Measurements from ENCODE around the gene PBOV1. TPM values are rescaled to one million over a fixed set of nuclear protein-coding genes. Genes with fewer than 3 reads are reported as not detected.
A peak's percentile ranks its signal among the peaks of the same experiment; 100 is the strongest.

Gene PBOV1
- total RNA-seq, 1 donor from 2014 or later = not detected

DNA sequence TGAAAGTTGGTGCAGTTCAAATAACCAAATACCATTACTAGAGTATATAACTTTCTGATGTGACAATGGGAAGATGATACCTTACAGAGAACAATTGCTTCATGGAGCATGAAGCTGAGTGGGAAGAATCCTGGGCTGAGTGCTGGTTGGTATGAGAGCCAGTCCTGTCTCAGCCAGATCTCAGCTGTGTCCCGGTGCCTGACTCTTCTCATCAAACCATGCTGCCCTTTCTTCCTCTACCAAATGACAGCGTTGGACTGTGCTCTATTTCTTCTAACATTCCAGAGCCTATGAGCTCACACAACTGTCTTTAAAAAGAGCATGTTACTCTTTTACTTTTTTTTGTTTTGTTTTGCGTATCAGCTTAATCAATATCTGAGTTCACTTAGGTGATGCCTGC, 27.5 kb upstream of the PBOV1 start:
- Histone ChIP-seq H3K27me3 (no peaks in the 10 kb centered on the region), H3K4me1 (no peaks in the 10 kb centered on the region), H3K27ac (no peak overlapping the region), H3K9me3 (no peaks in the 10 kb centered on the region), H3K36me3 (no peaks in the 10 kb centered on the region), H3K4me3 (no peak overlapping the region)
- intact Hi-C loops (cut with DNase I) = no loop called here
- TF ChIP-seq, protein P1, sequence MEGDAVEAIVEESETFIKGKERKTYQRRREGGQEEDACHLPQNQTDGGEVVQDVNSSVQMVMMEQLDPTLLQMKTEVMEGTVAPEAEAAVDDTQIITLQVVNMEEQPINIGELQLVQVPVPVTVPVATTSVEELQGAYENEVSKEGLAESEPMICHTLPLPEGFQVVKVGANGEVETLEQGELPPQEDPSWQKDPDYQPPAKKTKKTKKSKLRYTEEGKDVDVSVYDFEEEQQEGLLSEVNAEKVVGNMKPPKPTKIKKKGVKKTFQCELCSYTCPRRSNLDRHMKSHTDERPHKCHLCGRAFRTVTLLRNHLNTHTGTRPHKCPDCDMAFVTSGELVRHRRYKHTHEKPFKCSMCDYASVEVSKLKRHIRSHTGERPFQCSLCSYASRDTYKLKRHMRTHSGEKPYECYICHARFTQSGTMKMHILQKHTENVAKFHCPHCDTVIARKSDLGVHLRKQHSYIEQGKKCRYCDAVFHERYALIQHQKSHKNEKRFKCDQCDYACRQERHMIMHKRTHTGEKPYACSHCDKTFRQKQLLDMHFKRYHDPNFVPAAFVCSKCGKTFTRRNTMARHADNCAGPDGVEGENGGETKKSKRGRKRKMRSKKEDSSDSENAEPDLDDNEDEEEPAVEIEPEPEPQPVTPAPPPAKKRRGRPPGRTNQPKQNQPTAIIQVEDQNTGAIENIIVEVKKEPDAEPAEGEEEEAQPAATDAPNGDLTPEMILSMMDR (IDR thresholded peaks at IDR 0.05) = no peak
- TF ChIP-seq POLR2AphosphoS5 (IDR thresholded peaks at IDR 0.05; ENCODE audit: insufficient read depth in 1 of 2, low read depth in 1 of 2) (no peak), POLR2A (IDR thresholded peaks at IDR 0.05) (no peak)
- peak in 1 of 2 donors; percentile 37 for DNase-seq (ENCODE audit: extremely low spot score in 2 of 2)

DNA sequence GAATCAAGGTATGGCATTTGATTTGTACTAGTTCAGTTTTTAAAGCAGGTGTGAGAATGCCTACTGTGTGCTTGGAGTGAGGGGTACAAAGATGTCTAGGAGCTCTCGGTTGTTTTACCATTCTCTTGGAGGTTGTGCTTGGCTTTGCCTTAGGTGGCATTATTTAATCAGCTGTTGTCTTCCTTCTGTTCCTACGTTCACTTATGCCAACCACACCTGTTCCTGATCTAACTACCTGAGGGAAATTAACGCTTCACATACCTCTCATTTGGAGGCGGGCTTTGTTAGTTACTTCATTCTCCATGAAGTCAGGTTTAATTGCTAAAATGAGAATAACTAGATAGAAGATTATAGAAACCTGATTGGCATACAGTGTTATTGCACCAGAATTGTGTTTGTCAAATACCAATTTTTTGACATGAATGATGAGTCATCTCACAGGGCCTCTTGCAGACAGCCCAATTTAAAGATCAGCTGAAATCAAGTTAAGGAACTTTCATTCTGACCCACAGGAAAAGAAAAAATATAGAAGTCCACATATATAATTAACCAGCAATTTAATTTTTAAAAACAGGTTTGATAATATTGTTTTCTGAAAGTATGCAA, 24.8 kb upstream of the PBOV1 start:
- H3K36me3 ChIP-seq = no peaks in the 10 kb centered on the region
- H3K27me3 ChIP-seq = no peaks in the 10 kb centered on the region
- H3K27ac ChIP-seq = no peak overlapping the region
- H3K4me1 ChIP-seq = no peaks in the 10 kb centered on the region
- DNase-seq (ENCODE audit: extremely low spot score in 2 of 2) = no peak
- no peak overlapping the region for H3K4me3 ChIP-seq
- intact Hi-C loops (cut with DNase I) = no loop called here
- TF ChIP-seq POLR2AphosphoS5 (IDR thresholded peaks at IDR 0.05; ENCODE audit: insufficient read depth in 1 of 2, low read depth in 1 of 2) (no peak), POLR2A (IDR thresholded peaks at IDR 0.05) (no peak)
- TF ChIP-seq, protein P1 (IDR thresholded peaks at IDR 0.05) = no peak
- no peaks in the 10 kb centered on the region for H3K9me3 ChIP-seq

DNA sequence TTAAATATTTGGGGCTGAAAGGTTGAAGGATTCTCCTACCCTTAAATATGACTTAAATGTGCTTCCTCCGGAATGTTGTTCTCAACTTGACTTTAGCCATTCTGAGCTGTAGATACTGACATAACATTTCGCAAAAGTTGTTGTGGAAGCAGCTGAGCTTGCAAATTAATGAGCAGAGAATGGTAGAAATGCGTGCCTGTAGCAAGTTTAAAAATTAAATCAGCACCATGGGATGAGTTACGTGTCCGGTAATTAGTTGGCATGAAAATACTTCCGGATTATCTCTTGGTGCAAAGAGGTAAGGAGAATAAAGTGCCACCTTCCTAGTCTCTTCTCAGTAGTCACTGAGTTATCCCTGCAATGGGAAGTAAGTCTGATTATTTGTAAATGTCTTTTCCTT, 23.6 kb upstream of the PBOV1 start:
- Histone ChIP-seq H3K4me1 (no peaks in the 10 kb centered on the region), H3K9me3 (no peaks in the 10 kb centered on the region), H3K36me3 (no peaks in the 10 kb centered on the region), H3K4me3 (no peak overlapping the region), H3K27me3 (no peaks in the 10 kb centered on the region), H3K27ac (no peak overlapping the region)
- intact Hi-C loops (cut with DNase I) = no loop called here
- DNase-seq (ENCODE audit: extremely low spot score in 2 of 2) = no peak
- TF ChIP-seq POLR2AphosphoS5 (IDR thresholded peaks at IDR 0.05; ENCODE audit: insufficient read depth in 1 of 2, low read depth in 1 of 2) (no peak), POLR2A (IDR thresholded peaks at IDR 0.05) (no peak)
- TF ChIP-seq, protein P1 (IDR thresholded peaks at IDR 0.05) = no peak

DNA sequence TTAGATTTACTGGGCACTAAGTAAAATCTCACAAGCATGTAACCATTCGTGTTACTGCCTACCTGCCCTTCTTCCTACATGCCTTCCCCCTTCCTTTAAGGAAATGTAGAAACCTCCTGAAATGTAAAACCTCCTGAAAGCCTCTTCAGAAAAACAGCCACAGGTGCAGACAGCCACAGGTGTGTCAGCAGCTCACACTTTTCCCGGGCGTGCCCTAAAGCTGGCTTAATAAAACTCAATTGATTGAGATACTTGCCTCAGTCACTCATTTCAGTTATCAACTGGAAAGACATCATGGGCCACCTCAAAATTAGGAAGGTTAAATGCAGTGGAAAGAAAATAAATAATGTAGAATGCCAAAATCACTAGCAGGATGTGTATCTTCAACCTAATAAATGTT, 23.1 kb upstream of the PBOV1 start:
- Histone ChIP-seq H3K27me3 (no peaks in the 10 kb centered on the region), H3K4me3 (no peak overlapping the region), H3K4me1 (no peaks in the 10 kb centered on the region), H3K9me3 (no peaks in the 10 kb centered on the region), H3K36me3 (no peaks in the 10 kb centered on the region), H3K27ac (no peak overlapping the region)
- TF ChIP-seq, protein P1 (IDR thresholded peaks at IDR 0.05) = no peak
- TF ChIP-seq POLR2A (IDR thresholded peaks at IDR 0.05) (no peak), POLR2AphosphoS5 (IDR thresholded peaks at IDR 0.05; ENCODE audit: insufficient read depth in 1 of 2, low read depth in 1 of 2) (no peak)
- intact Hi-C loops (cut with DNase I) = no loop called here
- DNase-seq (ENCODE audit: extremely low spot score in 2 of 2) = no peak

DNA sequence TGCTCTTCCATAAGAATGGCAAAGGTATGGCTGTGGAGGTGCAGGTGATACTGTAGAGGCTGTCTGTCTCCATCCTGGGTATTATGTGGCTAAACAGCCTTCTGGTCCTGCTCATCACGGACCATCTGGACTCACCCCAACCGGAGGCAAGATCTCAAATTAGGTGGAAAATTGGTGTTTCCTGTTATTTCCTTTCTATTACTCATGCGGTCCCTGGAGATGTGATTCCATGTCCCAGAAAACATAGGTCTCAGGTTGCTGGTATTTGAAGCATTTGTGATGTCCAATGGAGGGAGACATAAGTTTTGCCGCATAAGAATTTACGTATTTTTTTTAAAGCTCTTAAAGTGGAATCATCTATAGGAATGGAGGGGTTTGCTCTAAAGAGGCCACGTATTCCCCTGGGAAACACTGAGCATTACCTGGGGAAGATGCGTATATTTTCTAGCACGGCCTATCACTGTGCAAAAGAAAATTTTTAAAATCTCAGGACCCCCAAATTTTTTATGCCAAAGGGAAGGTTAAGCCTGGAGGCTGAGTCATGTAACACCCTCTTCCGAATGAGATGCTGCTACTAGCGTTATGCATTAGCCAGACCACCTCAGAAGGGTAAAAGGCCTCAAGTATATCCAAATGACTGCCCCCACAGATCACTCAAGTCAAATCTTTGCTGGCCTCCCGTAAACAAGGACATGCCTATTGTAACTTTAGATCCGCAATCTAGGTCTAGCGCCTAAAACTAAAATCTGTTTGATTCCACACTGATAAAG, 22.4 kb upstream of the PBOV1 start:
- Histone ChIP-seq H3K4me1 (no peaks in the 10 kb centered on the region), H3K27ac (no peak overlapping the region), H3K27me3 (no peaks in the 10 kb centered on the region), H3K9me3 (no peaks in the 10 kb centered on the region), H3K4me3 (no peak overlapping the region), H3K36me3 (no peaks in the 10 kb centered on the region)
- no peak for TF ChIP-seq POLR2A (IDR thresholded peaks at IDR 0.05)
- DNase-seq (ENCODE audit: extremely low spot score in 2 of 2) = no peak
- intact Hi-C loops (cut with DNase I) = no loop called here
